HG03060 (cell line): ENCODE results near the gene GRAMD4.

ENCODE experiments used
- ATAC-seq: cut with Tn5 transposase; IDR thresholded peaks from one replicate; pipeline ENCODE4 v1.9.1; 2021; ENCODE audit warnings: low read depth, moderate number of reproducible peaks; ENCODE audit not compliant: unreplicated experiment

The GRAMD4 gene

DNA sequence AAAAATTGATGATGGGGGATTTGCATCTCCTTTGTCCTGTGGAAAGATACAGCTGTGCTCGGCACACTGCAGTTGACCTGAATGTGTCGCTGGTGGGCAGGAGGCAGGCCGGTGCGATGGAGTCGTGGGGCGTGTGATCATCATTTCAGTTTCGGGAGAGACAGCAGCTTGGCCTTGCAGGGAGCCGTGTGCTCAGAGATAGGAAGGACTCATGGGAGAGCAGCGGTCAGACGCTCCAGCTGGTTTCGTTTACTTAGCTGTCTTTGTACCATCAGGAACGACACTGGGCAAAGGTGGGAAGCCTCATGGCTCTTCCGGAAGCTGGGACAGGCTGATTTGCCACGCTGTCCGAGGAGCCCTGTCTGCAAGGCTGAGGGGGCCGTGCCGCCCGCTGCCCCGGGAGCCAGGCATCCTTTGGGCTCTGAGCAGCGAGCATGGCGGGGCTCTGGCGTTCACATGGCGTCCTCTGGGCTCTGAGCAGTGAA is 32.7 kb downstream of the GRAMD4 start:
- ATAC-seq, result no peak

DNA sequence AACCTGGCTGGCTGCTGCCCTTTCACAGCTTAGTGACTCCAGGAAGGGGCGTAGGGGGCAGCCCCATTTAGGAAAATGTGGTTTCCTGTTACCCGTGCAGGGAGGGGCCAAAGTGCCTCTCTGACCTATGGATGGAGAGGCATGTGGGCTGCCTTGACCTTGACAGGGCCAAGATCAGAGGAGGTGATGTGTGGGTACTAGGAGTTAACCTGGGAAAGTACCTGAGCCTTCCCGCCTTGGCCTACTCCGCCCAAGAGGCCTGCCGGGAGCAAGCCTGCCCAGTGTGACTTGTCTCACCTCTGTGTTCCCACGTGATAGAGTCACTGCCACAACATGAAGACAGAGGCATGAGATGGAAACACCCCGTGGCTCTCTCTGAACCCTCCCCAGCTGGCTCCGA is 33.4 kb downstream of the GRAMD4 start:
- no peak for ATAC-seq

DNA sequence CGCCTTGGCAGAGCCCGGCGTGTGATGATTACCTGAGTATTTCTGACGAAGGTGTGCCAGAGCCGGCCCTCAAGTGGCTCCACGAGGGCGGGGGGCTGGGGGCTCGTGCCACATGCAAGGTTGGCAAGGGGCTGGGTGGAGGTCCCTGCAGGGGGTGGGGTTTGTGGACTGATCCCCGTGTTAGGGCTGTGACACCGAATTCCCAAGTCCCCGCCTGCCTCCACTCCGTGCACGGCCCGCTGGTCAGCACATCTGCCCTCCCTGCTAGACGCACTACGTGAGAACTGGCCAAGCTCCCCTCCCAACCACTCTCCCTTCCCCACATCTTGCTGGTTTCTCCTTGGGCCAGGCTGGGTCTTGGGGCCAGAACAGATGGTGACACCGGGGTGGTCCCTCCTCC is 34.2 kb downstream of the GRAMD4 start:
- no peak for ATAC-seq

DNA sequence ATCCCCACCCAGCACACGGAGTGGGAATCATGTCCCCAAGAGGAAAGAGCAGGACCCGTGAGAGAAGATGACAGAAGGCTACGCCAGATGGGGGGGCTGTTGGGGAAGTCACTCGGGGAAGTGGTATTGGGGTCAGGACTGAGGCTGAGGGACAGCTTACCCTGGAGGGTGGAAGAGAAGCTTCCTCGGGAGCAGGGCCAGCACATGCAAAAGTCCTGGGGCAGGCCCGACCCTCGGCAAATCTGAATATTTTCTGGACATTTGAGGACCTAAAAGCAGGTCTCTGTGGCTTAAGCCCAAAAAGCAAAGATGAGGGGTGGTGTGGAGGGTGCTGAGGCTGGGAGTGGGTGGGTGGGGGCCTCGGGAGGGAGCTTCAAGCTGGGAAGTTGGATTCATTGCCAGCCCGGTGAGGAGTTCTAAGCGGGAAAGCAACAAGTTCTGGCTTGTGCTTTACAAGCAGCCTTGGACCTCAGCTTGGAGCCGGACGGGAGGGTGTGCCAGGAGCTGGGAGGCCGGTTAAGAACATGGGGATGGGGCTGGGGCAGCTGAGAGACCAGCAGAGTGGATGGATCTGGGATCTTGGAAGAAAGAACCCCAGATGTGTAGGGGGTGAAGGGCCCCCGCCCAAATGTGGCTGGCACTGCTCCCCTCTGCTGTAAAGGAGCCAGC is 34.9 kb downstream of the GRAMD4 start:
- no peak for ATAC-seq

DNA sequence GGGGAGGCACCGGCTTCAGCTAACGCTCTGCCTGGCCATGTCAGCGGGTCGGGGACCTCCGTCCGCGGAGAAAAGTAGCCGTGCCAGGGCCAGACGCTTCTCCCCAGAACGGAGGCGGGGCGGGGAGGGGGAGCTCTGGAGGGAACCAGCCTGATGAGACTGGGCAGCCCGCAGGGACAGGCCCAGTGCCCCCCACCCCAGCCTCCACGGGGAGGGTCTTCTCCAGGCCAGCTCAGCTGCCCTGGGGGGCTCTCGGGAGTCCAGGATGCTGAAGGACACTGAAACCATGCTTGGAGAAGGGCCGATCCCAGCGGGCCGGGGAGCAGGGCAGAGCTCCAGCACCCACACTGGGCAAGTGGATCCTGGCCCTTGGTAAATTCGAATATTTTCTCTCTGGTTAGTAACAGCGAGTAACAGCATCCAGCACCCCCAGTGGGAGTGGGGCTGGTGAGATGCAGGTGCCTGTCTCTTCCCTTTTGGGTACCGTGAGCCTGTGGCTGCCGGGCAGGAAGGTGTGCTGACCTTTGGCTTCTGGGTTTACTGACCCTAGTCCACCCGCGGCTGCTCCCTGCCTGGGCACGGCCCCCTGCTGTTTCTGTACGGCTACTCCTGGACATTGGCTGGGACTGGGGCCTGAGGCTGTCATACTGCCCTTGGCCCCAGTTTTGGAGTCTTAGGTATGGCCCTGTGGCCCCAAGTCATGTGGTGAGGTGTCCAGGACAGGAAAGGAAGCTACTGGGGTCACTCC is 35.8 kb downstream of the GRAMD4 start:
- no peak for ATAC-seq

DNA sequence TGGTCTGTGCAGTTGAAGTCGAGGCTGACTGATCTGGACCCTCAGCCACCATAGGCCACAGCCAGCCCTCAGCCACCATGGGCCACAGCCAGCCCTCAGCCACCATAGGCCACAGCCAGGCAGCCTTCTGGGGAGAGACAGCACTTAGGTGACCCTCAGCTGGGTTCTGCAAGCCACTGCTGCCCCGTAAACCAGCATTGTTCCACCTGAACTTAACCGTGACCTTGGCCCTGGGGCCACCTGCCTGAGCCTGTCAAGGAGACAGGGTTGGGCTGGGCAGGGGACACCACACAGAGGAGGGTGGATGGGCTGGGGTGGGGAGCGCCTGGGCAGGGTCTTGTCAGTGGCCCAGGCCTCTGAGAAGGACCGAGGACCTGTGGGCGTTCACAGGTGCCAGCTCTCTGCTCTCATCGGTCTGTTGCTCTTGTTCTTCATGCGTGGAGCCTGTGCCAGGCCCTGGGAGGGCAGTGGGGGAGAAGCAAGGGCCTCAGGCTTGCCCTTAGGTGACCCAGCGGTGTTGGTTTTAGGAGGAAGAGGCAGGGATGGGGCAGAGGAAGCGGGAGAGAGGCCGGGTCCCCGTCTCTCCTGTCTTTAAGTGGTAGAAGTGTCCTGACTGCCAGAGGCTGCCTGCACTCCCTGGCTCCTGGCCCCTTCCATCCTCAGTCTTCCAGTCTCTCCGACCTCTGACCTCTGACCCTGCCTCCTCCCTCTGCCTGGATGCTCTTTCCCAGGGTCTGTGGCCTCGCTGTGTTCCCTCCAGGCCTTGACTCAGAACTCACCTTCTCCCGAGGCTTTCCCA is 36.9 kb downstream of the GRAMD4 start:
- ATAC-seq, result no peak

DNA sequence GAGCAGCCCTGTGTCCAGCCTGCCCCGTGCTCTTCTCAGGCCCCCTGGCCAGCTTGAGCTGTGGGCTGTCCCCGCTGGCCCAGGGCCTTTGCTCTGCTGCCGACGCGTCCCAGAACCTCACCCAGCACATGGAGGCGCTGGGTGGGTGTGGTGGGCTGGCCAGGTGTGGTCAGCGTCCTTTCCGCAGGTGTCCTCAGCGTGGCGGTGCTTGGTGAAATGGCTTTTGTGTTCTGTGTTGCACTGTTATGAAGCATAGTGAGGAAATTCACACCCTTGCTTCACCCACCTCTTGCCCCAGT is 37.4 kb downstream of the GRAMD4 start:
- ATAC-seq, result no peak

DNA sequence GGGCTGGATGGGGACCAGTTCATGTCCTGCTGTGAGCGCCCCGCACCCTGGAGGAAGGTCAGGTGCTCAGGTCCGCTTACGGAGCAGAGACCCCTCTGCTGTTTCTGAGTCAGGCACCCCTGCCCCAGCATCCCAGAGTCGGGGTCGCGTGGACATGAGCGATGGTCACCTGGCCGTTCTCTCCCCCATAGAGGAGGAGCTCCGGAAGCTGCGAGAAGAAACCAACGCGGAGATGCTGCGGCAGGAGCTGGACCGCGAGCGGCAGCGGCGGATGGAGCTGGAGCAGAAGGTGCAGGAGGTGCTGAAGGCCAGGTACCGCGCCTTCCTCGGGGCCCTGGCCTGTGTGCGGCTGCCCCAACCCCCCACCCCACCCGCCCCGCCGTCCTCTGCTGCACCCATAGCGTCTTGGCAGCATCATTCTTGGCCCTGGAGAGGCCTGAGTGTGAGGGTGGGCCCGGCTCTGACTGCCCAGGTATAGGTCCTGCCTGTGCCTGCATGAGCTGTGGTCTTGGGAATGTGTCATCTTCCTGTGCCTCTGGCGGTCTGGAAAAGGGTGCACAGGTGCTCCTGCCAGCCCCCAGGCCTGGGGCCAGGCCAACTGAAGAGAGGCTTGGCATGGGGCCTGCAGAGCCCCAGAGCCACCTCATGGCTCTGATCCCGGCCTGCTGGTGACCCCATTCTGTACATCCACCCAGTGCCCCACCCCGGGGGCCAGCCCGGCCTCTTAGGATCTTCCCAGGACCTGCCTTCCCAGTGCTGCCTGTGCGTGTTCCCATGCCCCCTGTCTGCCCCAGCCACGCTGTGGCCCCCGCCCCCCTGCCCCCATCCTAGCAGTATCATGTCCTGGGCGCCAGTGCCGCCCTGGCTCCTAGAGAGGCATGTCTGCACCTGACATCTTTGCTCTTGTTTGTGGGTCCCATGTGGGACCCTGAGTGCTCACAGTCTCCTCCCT is 38.1 kb downstream of the GRAMD4 start:
- ATAC-seq, result no peak

DNA sequence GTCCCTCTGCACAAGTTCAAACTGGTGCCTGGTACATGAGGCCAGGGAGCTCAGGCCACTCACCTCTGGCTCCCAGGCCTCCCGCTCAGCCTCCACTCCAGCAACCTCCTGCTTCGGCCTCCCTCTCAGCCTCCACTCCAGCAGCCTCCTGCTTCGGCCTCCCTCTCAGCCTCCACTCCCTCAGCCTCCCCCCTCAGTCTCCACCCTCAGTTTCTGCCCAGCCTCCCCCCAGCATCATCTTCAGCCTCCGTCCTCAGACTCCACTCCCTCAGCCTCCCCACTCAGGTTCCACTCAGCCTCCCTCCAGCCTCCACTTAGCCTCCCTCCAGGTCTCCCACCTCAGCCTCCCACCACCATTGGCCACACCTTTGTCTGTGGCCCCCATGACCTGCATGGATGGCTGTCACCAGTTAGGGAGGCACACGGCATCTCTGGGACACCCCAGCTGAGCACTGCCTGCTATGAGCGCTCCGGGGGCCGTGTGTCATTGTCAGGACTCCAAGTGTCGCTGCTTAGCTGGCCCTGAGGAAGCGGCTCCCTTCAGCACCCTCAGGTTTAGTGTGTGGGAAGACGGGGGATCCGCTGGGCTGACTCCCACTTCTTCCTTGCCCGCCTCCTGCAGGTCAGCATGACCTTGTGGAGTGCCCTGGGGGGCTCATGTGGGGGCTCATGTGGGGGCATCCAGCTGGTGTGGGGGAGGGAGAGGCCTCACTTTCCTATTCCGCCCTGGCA is 39.0 kb downstream of the GRAMD4 start:
- no peak for ATAC-seq

DNA sequence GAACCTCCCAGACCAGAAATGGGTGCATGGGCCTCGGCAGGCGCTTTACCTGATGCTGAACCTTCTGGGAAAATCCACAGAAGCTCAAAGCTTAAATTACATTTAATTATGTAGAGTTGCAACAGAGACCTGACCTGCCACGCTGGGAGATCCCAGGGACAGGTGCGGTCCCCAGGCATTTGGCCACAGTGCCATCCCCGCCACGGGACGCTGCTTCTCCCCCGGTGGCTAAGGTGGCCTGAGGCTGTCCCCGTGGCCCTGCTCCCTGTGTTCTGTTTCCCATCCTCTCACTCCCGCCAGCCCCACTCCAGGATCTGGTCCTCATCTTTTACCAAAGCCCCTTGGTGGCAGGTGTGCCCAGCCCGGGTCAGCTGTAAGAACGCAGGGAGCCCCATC is 39.6 kb downstream of the GRAMD4 start:
- no peak for ATAC-seq

DNA sequence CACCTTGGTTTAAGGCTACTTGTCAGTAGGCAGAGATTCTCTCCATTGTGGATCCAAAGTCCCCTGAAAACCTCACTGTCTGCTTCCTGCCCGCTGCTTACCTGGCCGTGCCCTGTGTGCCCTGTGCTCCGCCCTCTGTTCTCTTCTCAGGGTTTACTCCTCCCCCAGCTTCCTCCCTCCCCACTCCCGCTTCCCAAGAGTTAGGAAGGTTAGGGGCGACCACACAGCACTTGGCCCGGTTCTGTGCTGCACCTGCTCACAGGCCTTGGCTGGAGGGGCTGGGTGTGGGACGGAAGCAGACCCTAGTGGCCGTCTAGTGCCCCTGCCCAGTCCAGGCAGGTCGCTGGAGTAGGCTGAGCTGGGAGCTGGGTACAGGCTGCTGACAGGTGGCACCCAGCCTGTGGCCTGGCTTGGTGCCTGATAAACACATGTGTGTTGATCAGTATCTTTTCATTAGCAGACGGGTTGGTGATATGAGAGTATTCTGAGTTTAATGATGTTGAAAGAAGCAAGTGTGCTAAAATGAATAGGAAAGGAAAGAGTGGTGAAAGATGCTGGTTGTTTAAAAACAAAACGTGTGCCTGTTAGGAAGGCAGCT is 40.5 kb downstream of the GRAMD4 start:
- no peak for ATAC-seq

DNA sequence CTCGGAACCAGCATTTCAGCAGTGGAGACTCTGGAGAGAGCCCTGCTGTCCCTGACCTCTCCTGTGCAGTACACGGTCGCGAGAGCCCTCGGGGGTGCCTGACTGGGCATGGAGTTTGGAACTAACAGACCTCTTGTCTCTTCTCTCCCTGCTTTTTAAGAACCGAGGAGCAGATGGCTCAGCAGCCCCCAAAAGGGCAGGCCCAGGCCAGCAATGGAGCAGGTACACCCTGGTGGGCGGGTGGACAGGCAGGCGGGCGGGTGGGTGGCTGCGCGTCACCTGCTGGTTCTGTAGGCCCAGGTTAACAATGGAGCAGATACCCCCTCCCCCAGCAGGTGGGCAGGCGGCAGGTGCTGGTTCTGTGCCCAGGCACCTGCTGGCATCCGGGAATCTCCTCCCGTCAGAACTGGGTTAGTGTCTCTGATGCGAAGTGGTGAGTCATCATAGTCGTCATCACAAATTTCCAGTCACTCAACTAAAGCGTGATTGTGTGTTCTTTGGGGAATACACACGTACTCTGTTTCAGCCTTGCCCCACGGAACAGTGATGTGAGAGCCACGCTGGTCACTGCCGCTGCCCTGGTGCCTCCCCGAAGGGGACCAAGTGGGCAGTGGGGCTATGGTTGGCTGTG is 41.1 kb downstream of the GRAMD4 start:
- no peak for ATAC-seq

DNA sequence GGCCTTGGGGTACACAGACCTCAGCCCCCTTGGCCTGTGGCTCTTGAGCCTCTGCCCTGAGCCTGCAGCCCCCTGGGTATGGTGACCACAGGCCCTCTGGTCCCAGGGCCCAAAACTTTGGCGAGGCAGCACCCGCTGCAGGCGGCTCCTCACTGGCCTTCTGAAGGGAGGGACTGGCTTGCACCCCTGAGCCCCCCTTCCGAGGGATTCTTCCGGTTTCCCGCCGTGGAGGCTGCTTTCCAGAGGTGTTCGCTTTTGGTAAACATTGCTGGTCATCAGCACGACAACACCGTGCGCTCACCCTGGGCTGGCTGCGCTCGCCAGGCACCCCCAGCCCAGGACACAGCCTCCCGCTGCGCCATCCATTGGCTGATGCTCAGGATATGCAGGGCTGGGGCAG is 42.0 kb downstream of the GRAMD4 start:
- no peak for ATAC-seq

DNA sequence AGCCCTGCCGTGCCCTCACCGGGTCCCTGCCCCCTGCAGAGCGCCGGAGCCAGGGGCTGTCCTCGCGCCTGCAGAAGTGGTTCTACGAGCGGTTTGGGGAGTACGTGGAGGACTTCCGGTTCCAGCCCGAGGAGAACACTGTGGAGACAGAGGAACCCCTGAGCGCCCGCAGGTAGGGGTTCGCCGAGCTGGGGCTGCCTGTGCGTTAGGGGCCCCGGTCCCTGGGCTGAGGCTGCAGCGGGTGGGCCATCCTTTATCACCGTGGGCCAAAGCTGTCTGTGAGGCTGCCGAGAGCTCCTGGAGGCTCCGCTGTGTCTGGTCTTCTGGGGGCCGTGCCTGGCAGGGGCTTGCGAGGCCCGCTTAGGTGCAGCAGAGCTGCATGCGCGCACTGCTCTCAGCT is 42.8 kb downstream of the GRAMD4 start:
- ATAC-seq, result no peak

DNA sequence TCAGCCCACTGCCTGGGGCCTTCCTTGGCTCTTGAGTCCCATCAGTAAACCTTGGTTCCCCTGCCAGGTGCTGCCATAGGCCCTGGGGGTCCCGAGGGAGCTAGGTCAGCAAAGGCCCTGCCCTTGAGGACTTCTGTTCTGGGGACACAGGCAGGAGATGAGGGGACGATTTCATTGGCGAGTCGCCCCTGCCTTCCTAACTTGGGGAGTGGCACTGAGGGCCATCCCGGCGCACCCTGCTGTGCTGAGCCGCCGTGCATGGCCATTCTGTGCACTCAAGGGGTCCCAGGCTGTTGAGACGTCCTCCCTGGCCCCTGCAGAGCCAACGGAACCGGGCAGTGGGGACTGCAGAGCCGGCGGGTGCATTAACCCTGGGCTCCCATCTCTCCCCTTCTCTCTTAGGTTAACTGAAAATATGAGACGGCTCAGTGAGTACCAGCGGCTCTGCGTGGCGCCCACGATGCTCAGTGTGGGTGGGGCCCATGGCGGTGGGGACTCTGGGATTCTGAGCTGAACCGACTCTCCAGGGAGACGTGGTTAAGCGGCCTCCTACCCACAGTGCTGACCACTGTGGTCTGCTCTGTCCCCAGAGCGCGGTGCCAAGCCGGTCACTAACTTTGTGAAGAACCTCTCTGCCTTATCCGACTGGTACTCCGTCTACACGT is 43.4 kb downstream of the GRAMD4 start:
- ATAC-seq, result no peak

DNA sequence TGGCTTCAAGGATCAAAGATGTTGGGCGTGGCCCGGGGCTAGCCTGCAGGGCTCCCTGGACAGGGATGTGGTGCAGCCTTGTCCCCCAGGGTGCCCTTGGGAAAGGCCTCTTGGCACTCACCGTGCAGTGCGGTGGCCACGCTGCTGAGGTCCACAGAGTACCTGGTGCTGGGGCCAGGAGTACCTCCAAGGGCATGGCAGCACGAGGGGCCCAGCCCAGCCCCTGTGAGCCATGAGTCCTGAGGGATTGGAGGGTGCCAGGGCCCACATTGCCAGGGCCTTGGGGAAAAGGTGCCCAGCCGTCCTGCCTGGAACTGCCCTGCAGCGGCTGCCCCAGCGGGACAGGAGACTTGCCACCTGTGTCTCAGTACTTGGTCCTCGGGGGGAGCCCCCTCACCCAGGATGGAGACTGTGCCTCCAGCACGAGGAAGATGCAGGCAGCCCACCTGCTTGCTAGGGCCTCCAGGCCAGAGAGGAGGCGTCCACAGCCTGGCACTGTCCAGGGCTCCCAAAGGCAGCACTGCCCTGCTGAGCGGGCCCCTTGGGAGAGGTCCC is 44.2 kb downstream of the GRAMD4 start:
- ATAC-seq, result no peak

DNA sequence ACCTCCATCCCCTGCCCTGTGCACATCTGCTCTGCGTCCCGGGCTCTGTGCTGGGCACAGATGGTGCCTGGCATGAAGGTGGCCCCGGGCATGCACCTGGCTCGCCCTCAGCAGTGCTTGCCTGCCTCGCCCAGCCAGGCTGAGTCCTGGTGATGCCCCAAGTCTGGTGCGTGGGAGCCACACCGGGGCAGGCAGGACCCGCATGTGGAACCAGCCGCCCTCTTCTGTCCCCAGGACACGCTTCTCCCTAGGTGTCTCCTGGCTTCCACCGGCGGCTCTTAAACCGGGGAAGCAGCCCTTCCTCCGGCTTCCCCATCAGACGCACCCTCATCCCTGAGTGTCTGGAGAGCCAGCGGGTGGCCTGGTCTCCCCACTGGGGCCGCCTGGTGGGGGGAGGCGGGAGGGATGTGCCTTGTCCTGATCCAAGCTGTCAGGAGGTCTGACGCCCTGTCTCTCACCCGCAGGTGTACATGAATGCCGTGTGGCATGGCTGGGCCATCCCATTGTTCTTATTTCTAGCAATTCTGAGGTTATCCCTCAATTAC is 45.0 kb downstream of the GRAMD4 start:
- no peak for ATAC-seq

DNA sequence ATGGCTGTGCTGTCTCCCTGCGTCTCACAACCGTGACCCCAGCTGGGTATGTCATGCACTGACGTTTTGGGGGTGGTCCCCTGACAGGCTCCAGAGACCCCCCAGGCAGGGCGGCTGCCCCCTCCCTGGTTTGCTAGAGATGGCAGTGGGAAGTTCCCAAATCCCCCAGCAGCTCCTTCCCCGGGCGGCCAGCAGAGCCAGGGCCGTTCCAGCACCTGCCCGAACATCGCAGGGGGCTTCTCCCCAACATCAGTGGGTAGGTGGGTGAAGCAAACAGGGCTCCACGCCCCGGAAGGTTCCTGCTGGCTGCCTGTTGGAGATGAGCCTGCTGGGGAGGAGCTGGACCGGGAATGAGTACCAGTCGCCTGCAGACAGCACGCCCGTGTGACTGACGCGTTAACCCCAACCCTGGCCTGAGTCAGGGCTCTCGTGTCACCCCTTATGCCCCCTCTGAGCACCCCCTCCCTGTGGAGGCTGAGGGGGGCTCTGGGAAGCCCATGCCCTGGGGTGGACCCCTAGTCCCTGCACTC is 45.6 kb downstream of the GRAMD4 start:
- no peak for ATAC-seq
